Stimulated activated CD4-positive, alpha-beta T cell treated with anti-CD3 and anti-CD28 coated beads, TNF-alpha, amount 100 ng/mL, for 48 hours (primary cell): ENCODE data around the gene EIF4A2.
A peak's percentile ranks its signal among the peaks of the same experiment; 100 is the strongest.
"Not testable (repeated sequence)": the region's sequence is repeated elsewhere in the genome, so short reads cannot be mapped to it uniquely, and the experiment has no call there.

Source experiments
- DNase-seq, 3 donors: peaks; one replicate each; pipeline ENCODE4 v3.0.0-alpha.2; 2020; ENCODE audit warnings: low read depth in 3 of 3

Gene EIF4A2

DNA sequence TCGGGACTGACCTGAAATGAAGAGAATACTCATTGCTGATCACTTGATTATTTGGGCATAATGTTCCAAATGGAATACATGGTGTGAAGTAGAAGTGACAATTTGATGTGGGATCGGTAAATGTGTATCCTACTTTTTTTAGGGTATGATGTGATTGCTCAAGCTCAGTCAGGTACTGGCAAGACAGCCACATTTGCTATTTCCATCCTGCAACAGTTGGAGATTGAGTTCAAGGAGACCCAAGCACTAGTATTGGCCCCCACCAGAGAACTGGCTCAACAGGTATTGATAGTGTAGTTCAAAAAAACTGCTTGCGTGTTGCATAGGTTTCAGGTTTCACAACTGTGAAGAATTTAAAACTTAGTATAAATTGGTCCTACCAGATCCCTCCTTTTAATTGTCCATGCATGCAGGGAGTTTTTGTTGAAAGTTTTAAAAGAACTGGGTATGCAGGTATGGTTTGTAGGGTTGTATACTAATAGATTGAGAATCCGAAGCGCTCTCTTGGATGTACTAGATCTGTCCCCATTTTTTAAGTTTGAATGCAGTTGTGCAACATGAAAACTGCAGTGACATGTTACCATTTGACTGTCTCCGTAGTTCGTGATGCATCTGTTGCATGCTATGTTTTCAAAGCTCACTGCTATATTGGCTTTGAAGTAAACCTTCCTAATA lies 1.6 kb downstream of the EIF4A2 start:
- DNase-seq = no peak

DNA sequence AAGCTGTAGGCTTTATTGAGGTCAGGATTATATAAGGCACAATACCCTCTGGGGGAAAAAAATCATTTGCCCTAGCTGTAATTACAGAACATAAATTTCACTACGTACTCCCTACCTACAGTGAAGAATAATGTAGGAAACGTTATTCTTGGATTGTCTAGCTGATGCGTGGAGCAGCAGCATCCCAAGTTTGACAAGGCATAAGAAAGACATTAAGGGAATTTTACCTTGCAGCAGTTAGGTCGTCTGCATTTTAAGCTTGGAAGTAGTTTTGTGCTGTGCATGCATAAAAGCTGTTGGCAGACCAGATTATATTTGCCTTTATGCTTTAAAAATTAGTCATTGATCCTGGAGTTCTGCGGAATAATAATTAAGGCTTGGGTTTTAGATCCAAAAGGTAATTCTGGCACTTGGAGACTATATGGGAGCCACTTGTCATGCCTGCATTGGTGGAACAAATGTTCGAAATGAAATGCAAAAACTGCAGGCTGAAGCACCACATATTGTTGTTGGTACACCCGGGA lies 2.2 kb downstream of the EIF4A2 start:
- DNase-seq = no peak

DNA sequence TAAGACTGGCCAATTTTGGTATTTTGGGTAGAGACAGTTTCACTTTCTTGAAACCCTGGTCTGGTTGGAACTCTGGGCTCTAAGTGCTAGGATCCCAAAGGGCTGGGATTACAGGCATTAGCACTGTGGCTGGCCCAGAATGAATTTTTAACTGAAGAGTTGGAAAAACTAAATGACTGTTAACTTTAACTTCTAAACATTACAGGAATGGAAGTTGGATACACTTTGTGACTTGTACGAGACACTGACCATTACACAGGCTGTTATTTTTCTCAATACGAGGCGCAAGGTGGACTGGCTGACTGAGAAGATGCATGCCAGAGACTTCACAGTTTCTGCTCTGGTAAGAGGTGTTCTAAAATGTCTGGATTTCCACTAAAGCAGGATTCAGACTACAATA lies 3.5 kb downstream of the EIF4A2 start:
- no peak for DNase-seq

DNA sequence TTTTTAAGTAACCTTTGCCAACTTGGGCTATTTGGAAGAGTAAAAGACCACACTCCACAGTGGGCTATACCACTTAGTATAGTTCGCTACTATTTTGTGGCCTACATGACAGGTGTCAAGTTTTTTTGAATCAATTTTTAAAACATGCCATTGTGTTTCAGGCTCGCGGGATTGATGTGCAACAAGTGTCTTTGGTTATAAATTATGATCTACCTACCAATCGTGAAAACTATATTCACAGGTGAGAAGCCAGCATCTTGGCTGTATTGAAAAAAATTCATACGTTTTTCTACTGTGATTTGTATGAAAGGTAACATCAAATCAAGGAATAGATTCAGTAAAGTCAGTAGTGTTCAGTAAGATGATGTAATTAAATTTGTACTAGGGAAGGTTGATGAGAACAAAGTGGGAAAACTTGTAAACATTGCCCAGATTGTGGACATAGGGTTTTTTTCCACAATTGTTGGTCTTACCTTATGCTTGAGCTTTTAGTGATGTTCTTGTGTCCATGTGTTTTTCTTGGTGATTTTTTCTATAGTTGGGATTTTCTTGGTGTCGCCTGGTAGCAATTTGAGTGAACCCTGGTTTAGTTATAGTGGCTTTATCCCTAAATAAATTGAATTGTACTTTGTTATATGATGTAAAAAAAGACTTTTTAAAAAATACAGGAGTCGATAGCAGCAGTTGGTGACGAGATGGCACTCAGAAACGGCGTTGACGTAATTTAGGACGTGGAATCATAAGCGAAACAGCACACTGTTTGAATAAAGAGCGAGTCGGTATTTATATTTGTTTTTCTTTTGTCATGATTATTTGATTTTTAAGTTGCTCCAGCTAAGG lies 4.5 kb downstream of the EIF4A2 start:
- no peak for DNase-seq

DNA sequence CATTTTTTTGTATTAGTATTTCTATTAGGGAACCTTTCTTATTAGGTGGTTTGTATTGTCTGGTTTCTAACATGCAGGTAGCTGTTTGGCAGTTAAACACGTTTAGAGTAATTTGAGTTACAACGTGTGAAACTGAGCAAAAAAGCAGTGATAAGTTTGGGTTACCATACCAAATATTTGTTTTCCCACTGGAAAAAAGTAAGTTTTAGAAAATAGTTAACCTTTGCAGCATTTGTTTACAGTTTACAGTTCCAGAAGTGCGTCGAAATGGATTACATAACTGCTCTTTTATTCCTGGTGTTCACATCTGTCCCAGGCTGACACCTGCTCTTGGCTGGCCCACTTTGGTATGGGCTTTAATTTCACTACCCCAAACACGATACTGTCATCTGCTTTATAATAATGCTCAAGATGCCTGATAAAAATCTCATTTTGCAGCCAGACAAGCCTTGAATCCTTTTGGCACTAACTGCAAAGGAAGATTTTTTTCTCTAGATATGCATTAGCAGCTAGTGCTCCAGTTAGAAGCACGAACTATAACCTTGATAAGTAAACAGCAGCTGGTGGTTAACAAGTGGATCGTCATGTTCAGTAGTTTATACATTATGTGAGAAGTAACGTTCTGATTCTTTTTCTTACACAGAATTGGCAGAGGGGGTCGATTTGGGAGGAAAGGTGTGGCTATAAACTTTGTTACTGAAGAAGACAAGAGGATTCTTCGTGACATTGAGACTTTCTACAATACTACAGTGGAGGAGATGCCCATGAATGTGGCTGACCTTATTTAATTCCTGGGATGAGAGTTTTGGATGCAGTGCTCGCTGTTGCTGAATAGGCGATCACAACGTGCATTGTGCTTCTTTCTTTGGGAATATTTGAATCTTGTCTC lies 5.3 kb downstream of the EIF4A2 start:
- DNase-seq = no peak

DNA sequence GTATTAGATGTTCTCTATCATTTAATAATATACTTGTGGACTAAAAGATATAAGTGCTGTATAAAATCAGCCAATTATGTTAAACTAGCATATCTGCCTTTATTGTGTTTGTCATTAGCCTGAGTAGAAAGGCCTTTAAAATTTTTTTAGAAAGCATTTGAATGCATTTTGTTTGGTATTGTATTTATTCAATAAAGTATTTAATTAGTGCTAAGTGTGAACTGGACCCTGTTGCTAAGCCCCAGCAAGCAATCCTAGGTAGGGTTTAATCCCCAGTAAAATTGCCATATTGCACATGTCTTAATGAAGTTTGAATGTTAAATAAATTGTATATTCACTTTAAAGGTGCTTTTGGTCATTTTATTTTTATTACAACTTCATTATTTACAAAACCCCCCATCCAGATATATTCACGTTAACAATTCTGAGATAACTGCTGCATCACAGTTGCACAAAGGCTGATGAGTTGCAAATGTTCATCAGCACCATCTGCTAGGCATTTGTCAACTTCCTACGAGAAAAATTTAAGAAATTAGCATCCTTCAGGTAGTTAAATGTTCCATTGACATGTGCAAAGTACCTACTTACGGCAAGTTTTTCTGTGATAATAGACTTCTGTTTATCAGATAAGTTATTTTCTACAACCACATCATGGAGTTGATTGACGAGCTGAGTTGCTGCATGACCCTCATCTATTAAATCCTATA lies 6.3 kb downstream of the EIF4A2 start:
- no peak for DNase-seq

DNA sequence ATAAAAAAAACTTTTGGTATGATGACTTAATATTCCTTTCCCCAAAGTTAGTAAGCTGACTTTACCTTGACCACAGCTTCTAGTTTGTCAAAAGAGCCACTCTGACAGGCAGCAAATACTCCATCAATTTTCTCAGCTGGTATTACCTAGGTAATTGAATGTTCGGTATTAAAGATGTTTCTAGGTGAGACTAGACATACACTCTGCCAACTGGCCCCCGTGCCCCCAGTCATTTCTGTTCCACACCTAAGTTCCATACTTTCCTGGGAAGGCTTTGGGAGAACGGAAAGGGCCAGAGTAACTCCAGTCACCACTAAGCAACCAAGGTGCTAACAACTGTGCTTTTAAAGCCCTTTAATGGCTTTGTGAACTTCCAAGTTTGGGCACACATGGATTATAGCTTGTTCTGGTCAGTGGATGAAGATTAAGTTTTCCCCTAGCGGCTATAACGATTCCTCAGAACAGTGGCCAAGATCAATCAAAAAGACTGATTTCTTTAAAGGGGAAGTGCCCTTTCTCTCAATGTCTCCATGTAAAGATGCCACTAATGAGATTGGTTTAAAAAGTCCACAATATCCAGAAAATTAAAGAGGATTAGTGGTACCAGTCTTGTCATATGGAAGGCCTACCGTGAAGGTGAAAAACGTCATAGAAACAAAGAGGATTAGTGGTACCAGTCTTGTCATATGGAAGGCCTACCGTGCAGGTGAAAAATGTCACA lies 7.0 kb downstream of the EIF4A2 start:
- no peak for DNase-seq

DNA sequence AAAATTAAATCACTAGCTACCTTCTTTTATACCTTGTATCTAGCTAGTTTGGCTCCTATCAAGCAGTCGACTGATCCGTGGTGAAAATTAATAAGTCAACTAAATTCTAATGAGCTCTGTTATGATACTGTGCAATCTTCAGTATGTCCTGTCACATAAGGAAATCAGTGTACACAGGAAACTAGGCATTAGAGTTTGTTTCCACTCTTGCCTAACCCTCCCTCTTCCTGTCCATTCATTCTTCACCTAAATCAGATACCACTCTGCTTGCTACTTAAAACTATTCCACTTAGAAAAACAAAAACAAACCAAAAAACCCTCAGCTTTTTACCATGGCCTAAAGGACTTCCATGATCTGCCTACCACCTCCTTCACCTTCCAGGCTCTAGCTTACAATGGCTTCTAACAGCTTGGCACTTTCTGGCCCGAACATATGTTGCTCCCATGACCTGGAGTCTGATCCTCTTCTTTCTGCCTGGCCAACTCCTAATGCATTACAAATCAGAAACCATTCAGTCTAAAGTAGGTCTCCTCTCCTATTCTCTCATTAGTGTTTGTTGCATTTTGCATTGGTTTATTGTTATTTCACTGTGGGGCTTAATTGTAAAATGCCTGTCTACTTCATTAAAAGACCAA lies 15.0 kb downstream of the EIF4A2 start:
- no peak for DNase-seq

DNA sequence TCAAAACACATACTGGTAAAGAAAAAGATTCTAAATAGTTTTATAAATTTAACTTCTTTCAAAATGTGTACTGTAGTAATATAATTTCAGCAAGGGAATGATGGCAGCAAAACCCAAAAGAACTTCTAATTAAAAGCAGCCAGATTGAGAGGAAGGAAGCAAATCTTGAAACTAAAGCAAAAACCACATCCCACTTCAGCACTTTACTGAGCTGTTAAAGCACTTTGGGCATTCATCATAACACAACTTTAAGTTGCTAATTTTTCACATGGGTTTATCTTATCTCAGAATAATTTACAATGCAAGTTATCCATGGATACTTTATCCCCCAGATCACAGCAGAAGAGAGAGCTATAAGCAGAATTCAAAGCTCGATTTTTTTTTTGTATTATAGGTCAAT lies 16.9 kb downstream of the EIF4A2 start:
- DNase-seq = no peak

DNA sequence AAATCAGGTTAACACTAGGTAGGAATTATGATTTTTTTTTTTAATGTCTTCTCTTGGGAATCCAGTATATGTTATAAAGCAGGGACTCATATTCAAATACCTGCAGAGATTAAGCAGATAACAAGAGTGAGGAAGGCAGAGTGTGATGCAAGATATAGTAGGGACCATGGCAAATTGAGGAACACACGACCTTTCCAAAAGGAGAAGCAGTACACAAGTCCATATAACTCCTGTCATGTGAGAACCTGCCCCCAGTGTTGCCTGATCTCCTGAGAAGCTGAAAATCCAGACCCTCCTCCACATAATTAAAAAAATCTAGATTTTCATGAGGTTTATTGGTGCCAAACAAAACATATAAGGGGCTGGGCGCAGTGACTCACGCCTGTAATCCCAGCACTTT lies 19.3 kb downstream of the EIF4A2 start:
- no peak for DNase-seq

DNA sequence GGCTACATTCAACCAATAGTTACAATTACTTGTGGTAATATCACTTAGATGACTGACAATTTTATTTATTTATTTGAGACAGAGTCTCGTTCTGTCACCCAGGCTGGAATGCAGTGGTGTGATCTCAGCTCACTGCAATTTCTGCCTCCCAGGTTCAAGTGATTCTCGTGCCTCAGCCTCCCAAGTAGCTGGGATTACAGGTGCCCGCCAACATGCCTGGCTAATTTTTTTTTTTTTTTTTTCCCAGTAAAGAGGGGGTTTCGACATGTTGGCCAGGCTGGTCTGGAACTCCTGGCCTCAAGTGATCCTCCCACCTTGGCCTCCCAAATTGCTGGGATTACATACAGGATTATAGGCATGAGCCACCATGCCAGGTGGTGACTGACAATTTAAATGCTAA lies 20.1 kb downstream of the EIF4A2 start:
- not testable (repeated sequence) for DNase-seq

DNA sequence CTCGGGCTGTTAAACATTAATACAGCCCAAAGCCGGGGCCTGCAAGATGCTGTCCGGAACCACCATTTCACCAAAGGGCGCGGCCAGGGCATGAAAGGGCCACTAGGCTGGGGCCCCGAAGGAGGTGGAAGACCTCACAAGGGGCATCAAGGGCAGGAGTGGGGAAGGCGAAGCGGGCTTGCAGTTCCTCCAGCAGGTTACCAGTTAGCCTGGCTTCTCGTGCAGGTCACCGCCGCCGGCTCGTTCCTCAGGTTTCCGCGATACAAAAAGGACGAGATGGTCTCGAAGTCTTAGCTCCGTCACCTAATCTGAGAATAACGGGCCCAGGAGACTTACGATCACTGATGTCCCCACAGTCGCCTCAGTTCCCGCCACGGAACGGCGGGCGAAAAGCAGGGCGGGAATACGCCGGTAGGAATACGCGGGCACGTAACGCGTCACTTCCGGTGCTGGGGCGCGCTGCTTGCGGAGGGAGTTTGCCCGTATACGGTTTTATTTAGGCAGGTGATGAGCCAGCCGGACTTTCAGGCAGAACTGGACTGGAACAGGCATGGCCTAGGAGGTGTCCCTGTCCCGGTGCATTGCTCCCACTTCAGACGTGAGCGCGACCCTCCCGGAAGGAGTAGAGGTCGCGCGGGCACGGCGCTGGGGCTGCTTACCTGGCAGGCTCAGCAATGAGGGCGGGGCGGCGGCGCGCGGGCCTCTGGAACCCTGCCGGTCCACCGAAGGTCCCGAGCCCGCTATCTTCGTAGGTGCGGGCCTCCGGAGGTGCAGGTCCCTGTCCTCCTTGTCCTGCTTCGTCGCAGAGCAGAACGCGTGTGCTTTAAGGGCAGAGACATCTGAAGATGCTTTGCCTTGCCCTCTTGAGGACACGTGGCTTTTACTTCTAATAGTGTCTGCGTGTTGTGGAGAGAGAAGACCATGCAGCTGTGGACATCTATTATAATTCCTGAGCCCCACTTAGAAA lies 23.0 kb downstream of the EIF4A2 start, which contains the start of gene RFC4:
TSS of gene RFC4 (minus strand) at position 394 of the 967 bp plus-strand sequence. CDS start 1,769 bp downstream, outside the sequence.
- DNase-seq = peak; percentile 70 to 83 (median 82)

DNA sequence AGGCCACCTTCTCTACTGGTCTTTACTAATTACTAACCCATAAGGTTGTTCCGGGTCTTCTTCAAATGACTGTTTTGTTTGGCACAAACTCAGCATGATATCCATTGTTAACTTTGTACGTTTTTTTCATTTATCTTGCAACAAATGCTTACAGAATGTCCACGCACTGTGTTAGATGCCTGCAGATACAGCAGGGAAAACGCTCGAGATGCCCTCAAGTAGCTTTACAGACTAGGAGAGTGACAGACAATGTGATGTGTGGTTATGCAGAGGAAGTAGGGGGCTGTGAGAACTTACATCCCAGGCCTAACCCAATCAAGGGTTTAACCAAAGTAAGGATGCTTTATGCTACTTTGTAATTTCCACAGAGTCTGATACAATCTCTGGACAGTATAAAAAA lies 23.9 kb downstream of the EIF4A2 start:
- DNase-seq = no peak

DNA sequence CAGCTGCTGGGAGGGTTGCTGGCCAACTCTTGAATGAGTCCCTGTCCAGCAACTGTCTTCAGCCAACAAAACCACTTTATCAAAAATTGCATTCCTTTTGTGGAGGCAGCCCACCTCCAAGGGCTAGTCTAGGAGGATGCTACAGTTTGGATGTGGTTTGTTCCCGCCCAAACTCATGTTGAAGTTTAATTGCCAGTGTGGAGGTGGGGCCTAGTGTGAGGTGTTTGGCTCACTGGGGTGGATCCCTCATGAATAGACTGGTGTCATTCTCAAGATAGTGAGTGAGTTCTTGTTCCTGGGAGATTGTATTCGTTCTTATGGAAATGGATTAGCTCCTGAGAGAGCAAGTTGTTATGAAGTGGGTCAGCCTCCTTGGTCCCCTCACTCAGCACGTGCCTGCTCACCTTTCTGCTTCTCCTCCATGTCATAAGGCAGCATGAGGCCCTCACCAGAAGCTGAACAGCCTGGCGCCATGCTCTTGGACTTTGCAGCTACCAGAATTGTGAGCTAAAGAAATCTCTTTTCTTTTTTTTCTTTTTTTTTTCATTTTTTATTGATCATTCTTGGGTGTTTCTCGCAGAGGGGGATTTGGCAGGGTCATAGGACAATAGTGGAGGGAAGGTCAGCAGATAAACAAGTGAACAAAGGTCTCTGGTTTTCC lies 27.1 kb downstream of the EIF4A2 start:
- DNase-seq = no peak

DNA sequence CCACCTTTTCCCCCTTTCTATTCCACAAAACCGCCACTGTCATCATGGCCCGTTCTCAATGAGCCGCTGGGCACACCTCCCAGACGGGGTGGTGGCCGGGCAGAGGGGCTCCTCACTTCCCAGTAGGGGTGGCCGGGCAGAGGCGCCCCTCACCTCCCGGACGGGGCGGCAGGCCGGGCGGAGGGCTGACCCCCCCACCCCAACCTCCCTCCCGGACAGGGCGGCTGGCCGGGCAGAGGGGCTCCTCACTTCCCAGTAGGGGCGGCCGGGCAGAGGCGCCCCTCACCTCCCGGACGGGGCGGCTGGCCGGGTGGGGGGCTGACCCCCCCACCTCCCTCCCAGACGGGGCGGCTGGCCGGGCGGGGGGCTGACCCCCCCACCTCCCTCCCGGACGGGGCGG lies 27.9 kb downstream of the EIF4A2 start:
- DNase-seq = not testable (repeated sequence)

DNA sequence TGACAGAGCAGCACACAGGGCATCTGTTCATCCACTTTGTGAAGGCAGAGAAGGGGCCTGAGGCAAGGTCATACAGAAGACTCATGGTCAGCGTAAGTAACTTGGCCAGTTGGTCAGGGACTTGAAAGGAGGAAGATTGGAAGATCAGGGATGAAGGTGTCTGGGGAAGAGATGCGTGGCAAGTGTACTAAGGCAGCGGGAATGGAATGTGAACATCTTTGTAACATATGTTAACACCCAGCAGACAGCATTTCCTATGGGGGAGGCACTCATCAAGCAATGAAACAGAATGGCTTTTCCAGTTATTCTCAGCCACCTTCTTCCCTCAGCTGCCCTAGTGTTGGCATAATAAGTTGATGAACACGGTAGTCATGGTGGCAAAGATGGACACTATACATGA lies 30.7 kb downstream of the EIF4A2 start:
- DNase-seq = no peak

DNA sequence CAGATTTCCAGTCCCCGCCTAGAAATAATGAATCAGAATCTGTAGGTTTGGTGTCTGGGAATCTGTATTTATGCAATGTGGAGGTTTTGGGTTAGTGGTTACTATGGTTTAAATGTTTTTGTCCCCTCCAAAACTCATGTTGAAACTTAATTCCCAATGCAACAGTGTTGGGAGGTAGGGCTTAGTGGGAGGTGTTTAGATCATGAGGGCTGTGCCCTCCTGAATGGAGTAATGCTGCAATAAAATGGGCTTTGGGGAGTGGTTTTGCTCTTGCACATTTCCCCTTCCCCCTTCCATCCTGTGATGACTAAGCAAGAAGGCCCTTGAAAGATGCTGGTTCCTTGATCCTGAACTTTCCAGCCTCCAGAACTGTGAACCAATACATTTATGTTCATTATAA lies 32.1 kb downstream of the EIF4A2 start:
- no peak for DNase-seq

DNA sequence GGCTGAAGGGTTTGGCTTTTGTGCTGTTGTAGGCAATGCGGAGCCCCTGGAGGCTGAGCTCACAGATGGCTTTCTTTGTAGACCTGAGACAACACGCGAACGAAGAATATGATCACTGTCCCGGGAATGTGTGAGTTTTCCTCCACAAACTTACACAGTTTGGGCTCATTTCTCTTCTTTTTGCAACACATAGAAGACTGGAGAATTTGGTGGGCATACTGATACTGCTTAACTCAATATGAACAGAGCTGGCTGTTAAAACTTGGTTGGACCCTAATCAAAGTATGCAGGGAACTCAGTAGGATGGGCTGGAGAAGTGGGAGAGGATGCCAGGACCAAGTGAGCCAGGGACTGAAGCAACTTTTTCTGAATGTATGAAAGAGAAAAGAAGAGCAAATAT lies 35.1 kb downstream of the EIF4A2 start:
- DNase-seq = no peak
